ENCODE data around the gene PLEKHA3.

PLEKHA3 gene

DNA sequence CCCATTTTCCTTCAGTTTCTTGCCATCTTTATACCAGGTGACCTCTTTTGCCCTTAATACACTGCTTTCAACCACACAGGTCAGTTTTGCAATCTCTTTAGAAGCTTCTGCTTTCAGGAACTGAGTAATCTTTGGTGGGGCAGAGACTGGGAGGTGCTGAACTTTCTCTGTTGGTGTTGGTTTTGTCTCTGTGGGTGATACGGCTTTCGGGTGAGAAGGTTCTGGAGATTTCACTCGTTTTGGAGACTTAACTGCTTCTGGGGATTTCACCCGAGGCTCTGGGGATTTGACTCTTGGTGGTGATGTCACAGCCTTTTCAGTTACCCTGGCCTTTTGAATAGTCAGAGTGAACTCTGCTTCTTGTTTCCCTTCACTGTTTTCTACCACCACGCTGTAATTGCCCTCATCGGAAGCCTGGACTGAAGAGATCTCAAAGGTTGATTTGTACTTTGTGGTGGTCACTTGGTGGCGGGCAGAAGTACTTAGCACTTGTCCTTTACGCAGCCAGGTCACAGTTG lies 50.4 kb downstream of the PLEKHA3 start:
- Histone ChIP-seq H3K36me3 (ENCODE audit: control insufficient read depth in 2 of 2, insufficient read depth in 2 of 2, low read length in 2 of 2) (peaks cover 10 to 14% of the 10 kb centered on the region in 2 donors), H3K27ac (ENCODE audit: low read depth in 2 of 2, low read length in 2 of 2) (no peak overlapping the region), H3K27me3 (ENCODE audit: control insufficient read depth in 2 of 2, insufficient read depth in 2 of 2, low read length in 2 of 2) (no peaks in the 10 kb centered on the region), H3K4me3 (ENCODE audit: low read length in 2 of 2) (no peak overlapping the region), H3K4me1 (ENCODE audit: control insufficient read depth in 2 of 2, insufficient read depth in 2 of 2, low read length in 2 of 2) (no peaks in the 10 kb centered on the region), H3K9ac (ENCODE audit: low read depth in 1 of 2, low read length in 2 of 2) (no peak overlapping the region), H3K9me3 (ENCODE audit: control insufficient read depth in 2 of 2, low read length in 2 of 2) (no peaks in the 10 kb centered on the region)

GRCh38 chr2:178531168-178531567 lies 50.9 kb downstream of the PLEKHA3 start:
- Histone ChIP-seq H3K9me3 (ENCODE audit: control insufficient read depth in 2 of 2, low read length in 2 of 2) (no peaks in the 10 kb centered on the region), H3K9ac (ENCODE audit: low read depth in 1 of 2, low read length in 2 of 2) (no peak overlapping the region), H3K27ac (ENCODE audit: low read depth in 2 of 2, low read length in 2 of 2) (no peak overlapping the region), H3K36me3 (ENCODE audit: control insufficient read depth in 2 of 2, insufficient read depth in 2 of 2, low read length in 2 of 2) (peaks cover 10 to 16% of the 10 kb centered on the region in 2 donors), H3K27me3 (ENCODE audit: control insufficient read depth in 2 of 2, insufficient read depth in 2 of 2, low read length in 2 of 2) (no peaks in the 10 kb centered on the region), H3K4me1 (ENCODE audit: control insufficient read depth in 2 of 2, insufficient read depth in 2 of 2, low read length in 2 of 2) (no peaks in the 10 kb centered on the region), H3K4me3 (ENCODE audit: low read length in 2 of 2) (no peak overlapping the region)

DNA sequence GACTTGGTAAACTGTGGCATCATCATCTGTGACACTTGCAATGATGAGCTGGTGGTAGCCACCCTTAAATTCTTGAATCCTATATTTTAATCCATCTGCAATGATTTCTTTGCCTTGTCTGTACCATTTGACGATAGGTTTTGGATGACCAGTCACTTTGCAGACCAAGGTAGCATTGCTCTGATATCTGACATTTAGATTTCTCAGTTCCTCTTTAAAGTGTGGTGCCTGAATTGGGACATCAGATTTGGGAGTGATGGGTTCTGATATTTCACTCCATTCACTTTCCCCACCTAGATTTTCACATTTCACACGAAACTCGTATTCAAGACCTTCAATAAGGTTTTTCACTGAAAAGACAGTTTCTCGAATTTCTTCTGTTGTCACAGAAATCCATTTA lies 55.8 kb downstream of the PLEKHA3 start:
- H3K9me3 ChIP-seq (ENCODE audit: control insufficient read depth in 2 of 2, low read length in 2 of 2), result no peaks in the 10 kb centered on the region
- H3K36me3 ChIP-seq (ENCODE audit: control insufficient read depth in 2 of 2, insufficient read depth in 2 of 2, low read length in 2 of 2), result peaks cover 19 to 22% of the 10 kb centered on the region in 2 donors

DNA sequence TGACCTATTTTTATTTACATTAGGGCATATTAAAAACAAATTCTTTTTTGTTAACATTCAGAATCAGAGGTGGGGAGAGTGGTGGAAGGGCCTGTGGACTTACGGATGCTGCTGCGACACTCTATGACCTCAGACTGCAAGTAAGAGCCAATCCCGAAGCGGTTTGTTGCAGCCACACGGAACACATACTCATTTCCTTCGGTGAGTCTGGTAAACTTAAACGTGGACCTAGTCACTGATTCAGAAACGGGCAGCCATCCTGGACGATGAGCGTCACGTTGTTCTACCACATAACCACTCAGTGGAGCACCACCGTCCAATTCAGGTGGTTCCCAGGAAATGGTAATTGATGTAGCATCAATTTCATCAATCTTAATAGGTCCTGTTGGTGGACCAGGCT lies 61.9 kb downstream of the PLEKHA3 start:
- H3K27ac ChIP-seq (ENCODE audit: low read depth in 2 of 2, low read length in 2 of 2), result no peak overlapping the region
- H3K27me3 ChIP-seq (ENCODE audit: control insufficient read depth in 2 of 2, insufficient read depth in 2 of 2, low read length in 2 of 2), result no peaks in the 10 kb centered on the region
- no peak overlapping the region for H3K9ac ChIP-seq (ENCODE audit: low read depth in 1 of 2, low read length in 2 of 2)
- H3K4me1 ChIP-seq (ENCODE audit: control insufficient read depth in 2 of 2, insufficient read depth in 2 of 2, low read length in 2 of 2), result no peaks in the 10 kb centered on the region
- H3K9me3 ChIP-seq (ENCODE audit: control insufficient read depth in 2 of 2, low read length in 2 of 2), result no peaks in the 10 kb centered on the region
- no peak overlapping the region for H3K4me3 ChIP-seq (ENCODE audit: low read length in 2 of 2)
- peaks cover 9 to 31% of the 10 kb centered on the region in 2 donors for H3K36me3 ChIP-seq (ENCODE audit: control insufficient read depth in 2 of 2, insufficient read depth in 2 of 2, low read length in 2 of 2)

More for the DNA sequence above, 55.8 kb downstream of the PLEKHA3 start:
- Histone ChIP-seq H3K4me3 (ENCODE audit: low read length in 2 of 2) (no peak overlapping the region), H3K27ac (ENCODE audit: low read depth in 2 of 2, low read length in 2 of 2) (no peak overlapping the region), H3K27me3 (ENCODE audit: control insufficient read depth in 2 of 2, insufficient read depth in 2 of 2, low read length in 2 of 2) (no peaks in the 10 kb centered on the region), H3K9ac (ENCODE audit: low read depth in 1 of 2, low read length in 2 of 2) (no peak overlapping the region), H3K4me1 (ENCODE audit: control insufficient read depth in 2 of 2, insufficient read depth in 2 of 2, low read length in 2 of 2) (no peaks in the 10 kb centered on the region)

DNA sequence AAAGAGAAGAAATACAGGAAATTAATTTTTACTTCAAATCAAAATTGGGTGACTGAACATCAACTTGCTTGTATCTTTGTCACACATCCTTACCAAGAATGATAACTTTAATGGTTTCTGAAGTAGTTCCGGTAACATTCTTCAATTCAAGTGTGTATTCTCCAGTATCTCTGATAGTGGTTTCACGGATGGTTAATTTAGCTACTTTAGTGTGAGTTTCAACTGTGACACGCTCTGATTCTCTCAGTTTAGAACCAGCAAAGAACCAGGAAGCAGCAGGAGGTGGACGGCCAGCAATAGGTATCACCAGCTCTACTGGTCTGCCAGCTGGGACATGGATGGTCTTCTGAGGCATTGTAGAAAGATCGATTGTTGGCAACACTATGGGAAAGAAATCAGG lies 62.3 kb downstream of the PLEKHA3 start:
- no peak overlapping the region for H3K9ac ChIP-seq (ENCODE audit: low read depth in 1 of 2, low read length in 2 of 2)
- H3K9me3 ChIP-seq (ENCODE audit: control insufficient read depth in 2 of 2, low read length in 2 of 2), result no peaks in the 10 kb centered on the region
- no peaks in the 10 kb centered on the region for H3K4me1 ChIP-seq (ENCODE audit: control insufficient read depth in 2 of 2, insufficient read depth in 2 of 2, low read length in 2 of 2)
- H3K4me3 ChIP-seq (ENCODE audit: low read length in 2 of 2), result no peak overlapping the region
- no peaks in the 10 kb centered on the region for H3K27me3 ChIP-seq (ENCODE audit: control insufficient read depth in 2 of 2, insufficient read depth in 2 of 2, low read length in 2 of 2)
- no peak overlapping the region for H3K27ac ChIP-seq (ENCODE audit: low read depth in 2 of 2, low read length in 2 of 2)
- peaks cover 7 to 31% of the 10 kb centered on the region in 2 donors for H3K36me3 ChIP-seq (ENCODE audit: control insufficient read depth in 2 of 2, insufficient read depth in 2 of 2, low read length in 2 of 2)

DNA sequence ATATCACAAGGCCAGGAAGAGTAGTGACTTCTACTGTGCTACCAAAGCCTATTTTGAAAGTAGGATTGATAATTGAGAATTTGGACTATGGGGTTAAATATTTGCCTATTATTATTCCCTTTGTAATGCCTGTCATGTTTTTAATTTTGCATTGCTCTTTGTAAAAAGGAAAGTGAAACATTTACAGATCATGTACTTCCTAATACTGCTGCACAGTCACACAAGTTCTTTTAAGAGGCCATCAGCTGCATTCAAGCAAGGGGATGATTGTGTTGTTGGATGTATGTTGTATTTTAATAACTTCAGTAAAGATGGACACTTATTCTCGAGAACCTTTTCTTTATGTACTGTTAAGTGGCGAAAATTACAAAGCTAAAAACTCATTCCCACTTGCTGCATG lies 70.1 kb downstream of the PLEKHA3 start:
- Histone ChIP-seq H3K4me1 (ENCODE audit: control insufficient read depth in 2 of 2, insufficient read depth in 2 of 2, low read length in 2 of 2) (no peaks in the 10 kb centered on the region), H3K27me3 (ENCODE audit: control insufficient read depth in 2 of 2, insufficient read depth in 2 of 2, low read length in 2 of 2) (no peaks in the 10 kb centered on the region), H3K36me3 (ENCODE audit: control insufficient read depth in 2 of 2, insufficient read depth in 2 of 2, low read length in 2 of 2) (peaks cover 8 to 13% of the 10 kb centered on the region in 2 donors), H3K4me3 (ENCODE audit: low read length in 2 of 2) (no peak overlapping the region), H3K9ac (ENCODE audit: low read depth in 1 of 2, low read length in 2 of 2) (no peak overlapping the region), H3K27ac (ENCODE audit: low read depth in 2 of 2, low read length in 2 of 2) (no peak overlapping the region), H3K9me3 (ENCODE audit: control insufficient read depth in 2 of 2, low read length in 2 of 2) (no peaks in the 10 kb centered on the region)

DNA sequence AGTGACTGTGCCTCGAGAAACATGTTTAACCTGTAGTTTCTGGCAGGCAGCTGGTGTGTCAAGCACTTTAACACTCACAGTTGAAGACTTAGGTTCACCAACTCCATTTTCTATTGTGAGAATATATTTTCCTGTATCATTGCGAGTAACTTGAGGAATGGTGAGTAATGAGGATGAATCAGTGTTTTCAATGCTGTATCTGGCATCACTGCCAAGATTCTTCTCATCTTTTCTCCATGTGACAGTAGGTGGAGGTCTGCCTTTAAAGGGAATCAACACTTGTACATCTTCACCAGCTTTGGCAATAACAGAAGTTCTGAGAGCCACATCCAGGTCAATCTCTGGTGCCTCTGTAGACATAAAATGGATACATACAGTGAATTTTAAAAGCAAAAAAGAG lies 72.8 kb downstream of the PLEKHA3 start:
- no peaks in the 10 kb centered on the region for H3K27me3 ChIP-seq (ENCODE audit: control insufficient read depth in 2 of 2, insufficient read depth in 2 of 2, low read length in 2 of 2)
- H3K4me1 ChIP-seq (ENCODE audit: control insufficient read depth in 2 of 2, insufficient read depth in 2 of 2, low read length in 2 of 2), result no peaks in the 10 kb centered on the region
- no peaks in the 10 kb centered on the region for H3K9me3 ChIP-seq (ENCODE audit: control insufficient read depth in 2 of 2, low read length in 2 of 2)
- no peak overlapping the region for H3K9ac ChIP-seq (ENCODE audit: low read depth in 1 of 2, low read length in 2 of 2)
- peaks cover 0 to 13% of the 10 kb centered on the region in 2 donors for H3K36me3 ChIP-seq (ENCODE audit: control insufficient read depth in 2 of 2, insufficient read depth in 2 of 2, low read length in 2 of 2)
- no peak overlapping the region for H3K4me3 ChIP-seq (ENCODE audit: low read length in 2 of 2)
- no peak overlapping the region for H3K27ac ChIP-seq (ENCODE audit: low read depth in 2 of 2, low read length in 2 of 2)
